GM12891 (cell line): ENCODE data around the gene FAM110C.

Source experiments
- POLR2A ChIP-seq: IDR thresholded peaks from 2 replicates; pipeline ENCODE4 v1.6.1; 2011; ENCODE audit warnings: low read depth, low read length, control low read depth
- POLR2AphosphoS5 ChIP-seq: IDR thresholded peaks from 2 replicates; pipeline ENCODE4 v1.6.1; 2011; ENCODE audit warnings: low read depth, low read length, control low read depth
- POU2F2 ChIP-seq: IDR thresholded peaks from 2 replicates; pipeline ENCODE4 v1.6.1; 2011; ENCODE audit warnings: low read depth, mild to moderate bottlenecking, control low read depth, low read length, moderate library complexity
- SPI1 ChIP-seq: IDR thresholded peaks from 2 replicates; pipeline ENCODE4 v1.6.1; 2011; ENCODE audit warnings: low read depth, low read length, control low read depth
- TAF1 ChIP-seq: IDR thresholded peaks from 2 replicates; pipeline ENCODE4 v1.6.1; 2011; ENCODE audit warnings: low read depth, low read length, control low read depth

- TF ChIP-seq POLR2AphosphoS5 (no peak), TAF1 (no peak), SPI1 (no peak), POLR2A (no peak), POU2F2 (no peak)
Observed at GRCh38 chr2:69366-70344, 23.4 kb upstream of the FAM110C start.
